ENCODE data around the gene STAU1.

Gene STAU1

GRCh38 chr20:49133571-49133970 is 54.6 kb downstream of the STAU1 start:
- Histone ChIP-seq H2BK5ac (ENCODE audit: low read depth, low read length, poor library complexity) (no peak overlapping the region), H3K79me1 (ENCODE audit: low read length) (no peaks in the 10 kb centered on the region), H3K4ac (ENCODE audit: low read depth, low read length) (no peak overlapping the region), H3K9me3 (ENCODE audit: insufficient read depth, low read depth, low read length) (peaks cover 2% of the 10 kb centered on the region), H3K9ac (ENCODE audit: low read length) (peak overlapping the region; percentile 20), H3K36me3 (ENCODE audit: control insufficient read depth in 1 of 2, insufficient read depth in 2 of 2, low read length in 2 of 2) (peaks cover 14 to 18% of the 10 kb centered on the region in 2 experiments), H3K14ac (ENCODE audit: low read length) (no peak overlapping the region), H3K23ac (ENCODE audit: low read length) (no peak overlapping the region), H2BK12ac (ENCODE audit: low read length) (no peak overlapping the region), H3K27me3 (ENCODE audit: insufficient read depth, low read length) (no peaks in the 10 kb centered on the region), H3K18ac (ENCODE audit: low read length) (no peak overlapping the region), H3K79me2 (ENCODE audit: control insufficient read depth, insufficient read depth, low read length, poor library complexity) (no peaks in the 10 kb centered on the region), H2AK5ac (ENCODE audit: low read length) (no peak overlapping the region), H2BK120ac (ENCODE audit: insufficient read depth, low read length, poor library complexity) (no peak overlapping the region), H3K4me2 (ENCODE audit: low read length) (no peak overlapping the region), H4K8ac (ENCODE audit: low read depth, low read length) (no peak overlapping the region), H4K91ac (ENCODE audit: low read depth, low read length) (no peak overlapping the region), H3K4me1 (ENCODE audit: control insufficient read depth in 1 of 2, insufficient read depth in 2 of 2, low read length in 2 of 2) (no peaks in the 10 kb centered on the region), H3K4me3 (ENCODE audit: low read depth, low read length) (no peak overlapping the region), H3K27ac (ENCODE audit: low read depth, low read length) (no peak overlapping the region), H2AFZ (ENCODE audit: insufficient read depth, low read length, poor library complexity) (no peak overlapping the region), H4K12ac (ENCODE audit: low read depth, low read length) (no peak overlapping the region)
- DNase-seq = no peak
- no CpG with 5 or more reads among the region's 3 CpGs for WGBS (ENCODE audit: extremely low coverage, insufficient coverage, insufficient read length)

- H3K23ac ChIP-seq (ENCODE audit: low read length) = no peak overlapping the region
- WGBS (ENCODE audit: extremely low coverage, insufficient coverage, insufficient read length) = no CpG with 5 or more reads among the region's 5 CpGs
- no peak overlapping the region for H2AFZ ChIP-seq (ENCODE audit: insufficient read depth, low read length, poor library complexity)
- no peak overlapping the region for H3K18ac ChIP-seq (ENCODE audit: low read length)
- no peak overlapping the region for H3K4me2 ChIP-seq (ENCODE audit: low read length)
- H2BK120ac ChIP-seq (ENCODE audit: insufficient read depth, low read length, poor library complexity) = no peak overlapping the region
- H3K9ac ChIP-seq (ENCODE audit: low read length) = peak overlapping the region; percentile 20
- H3K9me3 ChIP-seq (ENCODE audit: insufficient read depth, low read depth, low read length) = peaks cover 2% of the 10 kb centered on the region
- H3K4me1 ChIP-seq (ENCODE audit: control insufficient read depth in 1 of 2, insufficient read depth in 2 of 2, low read length in 2 of 2) = no peaks in the 10 kb centered on the region
- H3K27ac ChIP-seq (ENCODE audit: low read depth, low read length) = no peak overlapping the region
- H2AK5ac ChIP-seq (ENCODE audit: low read length) = no peak overlapping the region
- H4K8ac ChIP-seq (ENCODE audit: low read depth, low read length) = no peak overlapping the region
- no peak overlapping the region for H2BK12ac ChIP-seq (ENCODE audit: low read length)
- no peaks in the 10 kb centered on the region for H3K27me3 ChIP-seq (ENCODE audit: insufficient read depth, low read length)
- no peak overlapping the region for H4K12ac ChIP-seq (ENCODE audit: low read depth, low read length)
- H3K4ac ChIP-seq (ENCODE audit: low read depth, low read length) = no peak overlapping the region
- DNase-seq = peak; percentile 21 to 85
- no peaks in the 10 kb centered on the region for H3K79me2 ChIP-seq (ENCODE audit: control insufficient read depth, insufficient read depth, low read length, poor library complexity)
- H3K79me1 ChIP-seq (ENCODE audit: low read length) = no peaks in the 10 kb centered on the region
- peaks cover 15 to 19% of the 10 kb centered on the region in 2 experiments for H3K36me3 ChIP-seq (ENCODE audit: control insufficient read depth in 1 of 2, insufficient read depth in 2 of 2, low read length in 2 of 2)
- no peak overlapping the region for H2BK5ac ChIP-seq (ENCODE audit: low read depth, low read length, poor library complexity)
- no peak overlapping the region for H3K4me3 ChIP-seq (ENCODE audit: low read depth, low read length)
- no peak overlapping the region for H3K14ac ChIP-seq (ENCODE audit: low read length)
- no peak overlapping the region for H4K91ac ChIP-seq (ENCODE audit: low read depth, low read length)
Measured at GRCh38 chr20:49132995-49133478, 55.1 kb downstream of the STAU1 start.

- Histone ChIP-seq H2AFZ (ENCODE audit: insufficient read depth, low read length, poor library complexity) (no peak overlapping the region), H2AK5ac (ENCODE audit: low read length) (no peak overlapping the region), H3K4me3 (ENCODE audit: low read depth, low read length) (no peak overlapping the region), H2BK5ac (ENCODE audit: low read depth, low read length, poor library complexity) (no peak overlapping the region), H3K36me3 (ENCODE audit: control insufficient read depth in 1 of 2, insufficient read depth in 2 of 2, low read length in 2 of 2) (peaks cover 30 to 43% of the 10 kb centered on the region in 2 experiments), H3K23ac (ENCODE audit: low read length) (no peak overlapping the region), H3K27ac (ENCODE audit: low read depth, low read length) (no peak overlapping the region), H4K91ac (ENCODE audit: low read depth, low read length) (no peak overlapping the region), H3K79me2 (ENCODE audit: control insufficient read depth, insufficient read depth, low read length, poor library complexity) (no peaks in the 10 kb centered on the region), H2BK120ac (ENCODE audit: insufficient read depth, low read length, poor library complexity) (no peak overlapping the region), H2BK12ac (ENCODE audit: low read length) (no peak overlapping the region), H3K9me3 (ENCODE audit: insufficient read depth, low read depth, low read length) (peaks cover 1% of the 10 kb centered on the region), H3K4me1 (ENCODE audit: control insufficient read depth in 1 of 2, insufficient read depth in 2 of 2, low read length in 2 of 2) (no peaks in the 10 kb centered on the region), H3K4ac (ENCODE audit: low read depth, low read length) (no peak overlapping the region), H3K18ac (ENCODE audit: low read length) (no peak overlapping the region), H3K79me1 (ENCODE audit: low read length) (no peaks in the 10 kb centered on the region), H3K14ac (ENCODE audit: low read length) (no peak overlapping the region), H4K8ac (ENCODE audit: low read depth, low read length) (no peak overlapping the region), H3K4me2 (ENCODE audit: low read length) (no peak overlapping the region), H3K9ac (ENCODE audit: low read length) (no peak overlapping the region), H4K12ac (ENCODE audit: low read depth, low read length) (no peak overlapping the region), H3K27me3 (ENCODE audit: insufficient read depth, low read length) (no peaks in the 10 kb centered on the region)
- no peak for DNase-seq
- WGBS (ENCODE audit: extremely low coverage, insufficient coverage, insufficient read length) = no CpG with 5 or more reads among the region's 10 CpGs
Measured at GRCh38 chr20:49123982-49124381, 64.2 kb downstream of the STAU1 start.

- Histone ChIP-seq H2BK12ac (ENCODE audit: low read length) (no peak overlapping the region), H4K91ac (ENCODE audit: low read depth, low read length) (no peak overlapping the region), H2BK120ac (ENCODE audit: insufficient read depth, low read length, poor library complexity) (no peak overlapping the region), H3K36me3 (ENCODE audit: control insufficient read depth in 1 of 2, insufficient read depth in 2 of 2, low read length in 2 of 2) (peaks cover 33 to 49% of the 10 kb centered on the region in 2 experiments), H3K14ac (ENCODE audit: low read length) (no peak overlapping the region), H3K27me3 (ENCODE audit: insufficient read depth, low read length) (no peaks in the 10 kb centered on the region), H2BK5ac (ENCODE audit: low read depth, low read length, poor library complexity) (no peak overlapping the region), H3K9me3 (ENCODE audit: insufficient read depth, low read depth, low read length) (peaks cover 1% of the 10 kb centered on the region), H4K8ac (ENCODE audit: low read depth, low read length) (no peak overlapping the region), H3K27ac (ENCODE audit: low read depth, low read length) (no peak overlapping the region), H3K9ac (ENCODE audit: low read length) (no peak overlapping the region), H3K79me1 (ENCODE audit: low read length) (no peaks in the 10 kb centered on the region), H3K4me3 (ENCODE audit: low read depth, low read length) (no peak overlapping the region), H3K4me2 (ENCODE audit: low read length) (no peak overlapping the region), H2AFZ (ENCODE audit: insufficient read depth, low read length, poor library complexity) (no peak overlapping the region), H3K4ac (ENCODE audit: low read depth, low read length) (no peak overlapping the region), H3K79me2 (ENCODE audit: control insufficient read depth, insufficient read depth, low read length, poor library complexity) (no peaks in the 10 kb centered on the region), H3K18ac (ENCODE audit: low read length) (no peak overlapping the region), H3K23ac (ENCODE audit: low read length) (no peak overlapping the region), H4K12ac (ENCODE audit: low read depth, low read length) (no peak overlapping the region), H2AK5ac (ENCODE audit: low read length) (no peak overlapping the region), H3K4me1 (ENCODE audit: control insufficient read depth in 1 of 2, insufficient read depth in 2 of 2, low read length in 2 of 2) (no peaks in the 10 kb centered on the region)
- DNase-seq = no peak
- WGBS (ENCODE audit: extremely low coverage, insufficient coverage, insufficient read length) = no CpG with 5 or more reads among the region's 13 CpGs
Measured at GRCh38 chr20:49122920-49123319, 65.2 kb downstream of the STAU1 start.
